Mesothelial cell of epicardium (in vitro differentiated cells): ENCODE results near the gene MACROD2. TPM values are rescaled to one million over a fixed set of nuclear protein-coding genes. Genes with fewer than 3 reads are reported as not detected.
A peak's percentile ranks its signal among the peaks of the same experiment; 100 is the strongest.

Experiments
- DNase-seq, 2 experiments: peaks; one replicate each; pipeline ENCODE4 v3.0.0; 2021; ENCODE audit warnings: low spot score in 2 of 2; ENCODE audit not compliant: unreplicated experiment in 2 of 2
- H3K27ac Mint-ChIP-seq: 2 replicates; pipeline ENCODE4 v1.8.0; 2021; ENCODE audit warnings: mixed read lengths
- H3K27me3 Mint-ChIP-seq: 2 replicates; pipeline ENCODE4 v1.8.0; 2021; ENCODE audit warnings: low read depth, mixed read lengths
- H3K36me3 Mint-ChIP-seq: 2 replicates; pipeline ENCODE4 v1.8.0; 2021; ENCODE audit warnings: mixed read lengths
- H3K4me1 Mint-ChIP-seq: 2 replicates; pipeline ENCODE4 v1.8.0; 2021; ENCODE audit warnings: mixed read lengths
- H3K4me3 Mint-ChIP-seq: 2 replicates; pipeline ENCODE4 v1.8.0; 2021; ENCODE audit warnings: mild to moderate bottlenecking, moderate library complexity, mixed read lengths
- H3K9me3 Mint-ChIP-seq: 2 replicates; pipeline ENCODE4 v1.8.0; 2021; ENCODE audit warnings: mixed read lengths
- CTCF ChIP-seq: fragments of 200-600 bp; sonication (generic); IDR thresholded peaks from one replicate; pipeline ENCODE4 v1.5.0; 2021; ENCODE audit warnings: antibody characterized with exemption; ENCODE audit not compliant: unreplicated experiment
- total RNA-seq: library from RNA; stranded (reverse); gene quantifications from 3 replicates; pipeline ENCODE4 v1.2.1, GENCODE V29; 2021

MACROD2 gene
- total RNA-seq, 1 donor from 2014 or later, result 10.0 TPM

GRCh38 chr20:14488212-14488611 lies 492.9 kb downstream of the MACROD2 start:
- no peak for DNase-seq
- Mint-ChIP-seq H3K4me3 (no peak overlapping the region), H3K27me3 (no peaks in the 10 kb centered on the region), H3K36me3 (no peaks in the 10 kb centered on the region), H3K9me3 (peaks cover 6% of the 10 kb centered on the region), H3K4me1 (peaks cover 8% of the 10 kb centered on the region), H3K27ac (no peak overlapping the region)
- TF ChIP-seq CTCF, result no peak

GRCh38 chr20:14488756-14489479 lies 493.6 kb downstream of the MACROD2 start:
- peaks cover 6% of the 10 kb centered on the region for H3K9me3 Mint-ChIP-seq
- TF ChIP-seq CTCF, result no peak
- H3K27ac Mint-ChIP-seq, result no peak overlapping the region
- no peaks in the 10 kb centered on the region for H3K36me3 Mint-ChIP-seq
- H3K27me3 Mint-ChIP-seq, result no peaks in the 10 kb centered on the region
- peaks cover 12% of the 10 kb centered on the region for H3K4me1 Mint-ChIP-seq
- H3K4me3 Mint-ChIP-seq, result no peak overlapping the region
- DNase-seq, result no peak

- no peaks in the 10 kb centered on the region for H3K27me3 Mint-ChIP-seq
- no peaks in the 10 kb centered on the region for H3K36me3 Mint-ChIP-seq
- H3K27ac Mint-ChIP-seq, result no peak overlapping the region
- no peak overlapping the region for H3K4me3 Mint-ChIP-seq
- H3K9me3 Mint-ChIP-seq, result peaks cover 6% of the 10 kb centered on the region
- peaks cover 18% of the 10 kb centered on the region for H3K4me1 Mint-ChIP-seq
- no peak for DNase-seq
- no peak for TF ChIP-seq CTCF
Observed at GRCh38 chr20:14489544-14489943, 494.2 kb downstream of the MACROD2 start.

- no peak for TF ChIP-seq CTCF
- Mint-ChIP-seq H3K27me3 (no peaks in the 10 kb centered on the region), H3K27ac (no peak overlapping the region), H3K4me3 (no peak overlapping the region), H3K36me3 (no peaks in the 10 kb centered on the region), H3K9me3 (peaks cover 4% of the 10 kb centered on the region), H3K4me1 (peaks cover 22% of the 10 kb centered on the region)
- DNase-seq, result no peak
Observed at GRCh38 chr20:14491436-14491835, 496.1 kb downstream of the MACROD2 start.

GRCh38 chr20:14493408-14493807 lies 498.1 kb downstream of the MACROD2 start:
- no peak overlapping the region for H3K4me3 Mint-ChIP-seq
- no peak for DNase-seq
- H3K4me1 Mint-ChIP-seq, result peaks cover 38% of the 10 kb centered on the region
- peaks cover 4% of the 10 kb centered on the region for H3K9me3 Mint-ChIP-seq
- no peaks in the 10 kb centered on the region for H3K36me3 Mint-ChIP-seq
- TF ChIP-seq CTCF, result no peak
- no peak overlapping the region for H3K27ac Mint-ChIP-seq
- H3K27me3 Mint-ChIP-seq, result no peaks in the 10 kb centered on the region

GRCh38 chr20:14494355-14494754 lies 499.0 kb downstream of the MACROD2 start:
- Mint-ChIP-seq H3K4me3 (no peak overlapping the region), H3K36me3 (no peaks in the 10 kb centered on the region), H3K27me3 (no peaks in the 10 kb centered on the region), H3K4me1 (peaks cover 43% of the 10 kb centered on the region), H3K9me3 (peaks cover 4% of the 10 kb centered on the region), H3K27ac (peak overlapping the region; percentile 89)
- no peak for DNase-seq
- TF ChIP-seq CTCF, result no peak
